Neuronal stem cell (in vitro differentiated cells): Measurements from ENCODE around the gene MACROD2.

Source experiments
- DNase-seq: peaks from one replicate; pipeline ENCODE4 v3.0.0-alpha.2; 2013; ENCODE audit warnings: low spot score
- H2AFZ ChIP-seq: one replicate; pipeline ENCODE4 v1.6.1; 2013; ENCODE audit warnings: mild to moderate bottlenecking, low read length, inconsistent platforms
- H2AK5ac ChIP-seq: 2 replicates; pipeline ENCODE4 v1.6.1; 2013; ENCODE audit warnings: low read depth, mild to moderate bottlenecking, inconsistent platforms, low read length, moderate library complexity, mixed read lengths
- H2BK120ac ChIP-seq: 2 replicates; pipeline ENCODE4 v1.6.1; 2013; ENCODE audit warnings: low read depth, mild to moderate bottlenecking, inconsistent platforms, low read length, moderate library complexity, mixed read lengths
- H2BK12ac ChIP-seq: one replicate; pipeline ENCODE4 v1.6.1; 2013; ENCODE audit warnings: low read length, inconsistent platforms
- H2BK15ac ChIP-seq: 2 replicates; pipeline ENCODE4 v1.6.1; 2013; ENCODE audit warnings: mild to moderate bottlenecking, low read length, inconsistent platforms, mixed read lengths
- H2BK5ac ChIP-seq: one replicate; pipeline ENCODE4 v1.6.1; 2013; ENCODE audit warnings: inconsistent platforms, mild to moderate bottlenecking, low read length, moderate library complexity
- H3K14ac ChIP-seq: one replicate; pipeline ENCODE4 v1.6.1; 2013; ENCODE audit warnings: low read length, inconsistent platforms
- H3K18ac ChIP-seq: 2 replicates; pipeline ENCODE4 v1.6.1; 2013; ENCODE audit warnings: low read length, inconsistent platforms
- H3K23ac ChIP-seq: 2 replicates; pipeline ENCODE4 v1.6.1; 2013; ENCODE audit warnings: low read depth, mild to moderate bottlenecking, mixed read lengths, low read length, inconsistent platforms; ENCODE audit not compliant: poor library complexity
- H3K27ac ChIP-seq: replicated peaks from 3 replicates; pipeline ENCODE4 v1.5.1; 2013; ENCODE audit warnings: low read length, inconsistent platforms
- H3K27me3 ChIP-seq, 3 experiments: 2 replicates each; pipeline ENCODE4 v1.6.1; 2013; ENCODE audit warnings: low read length in 3 of 3, mild to moderate bottlenecking in 2 of 3, inconsistent platforms in 1 of 3, low read depth in 1 of 3, mixed read lengths in 1 of 3, moderate library complexity in 1 of 3; ENCODE audit not compliant: control insufficient read depth in 3 of 3, insufficient read depth in 3 of 3
- H3K36me3 ChIP-seq, 2 donors: replicated peaks in 1 of 2; 2 replicates each; pipeline ENCODE4 v1.6.1; 2013; ENCODE audit warnings: low read length in 2 of 2; ENCODE audit not compliant: control insufficient read depth in 2 of 2, insufficient read depth in 2 of 2
- H3K4ac ChIP-seq: 2 replicates; pipeline ENCODE4 v1.6.1; 2013; ENCODE audit warnings: inconsistent platforms, mild to moderate bottlenecking, low read length, moderate library complexity
- H3K4me1 ChIP-seq, 2 donors: 1 replicate in 1 of 2; 2 replicates in 1 of 2; pipeline ENCODE4 v1.6.1; 2013; ENCODE audit warnings: low read length in 2 of 2, low read depth in 1 of 2; ENCODE audit not compliant: control insufficient read depth in 2 of 2, insufficient read depth in 1 of 2
- H3K4me2 ChIP-seq: one replicate; pipeline ENCODE4 v1.6.1; 2013; ENCODE audit warnings: mild to moderate bottlenecking, low read length, inconsistent platforms; ENCODE audit not compliant: insufficient read depth, poor library complexity, severe bottlenecking
- H3K4me3 ChIP-seq, 2 donors: 2 replicates each; pipeline ENCODE4 v1.5.1; 2013; ENCODE audit warnings: low read length in 2 of 2, mild to moderate bottlenecking in 2 of 2, inconsistent platforms in 1 of 2, moderate library complexity in 1 of 2
- H3K79me1 ChIP-seq: one replicate; pipeline ENCODE4 v1.6.1; 2013; ENCODE audit warnings: low read depth, mild to moderate bottlenecking, inconsistent platforms, low read length, moderate library complexity
- H3K9ac ChIP-seq: one replicate; pipeline ENCODE4 v1.6.1; 2013; ENCODE audit warnings: mild to moderate bottlenecking, low read depth, low read length, inconsistent platforms; ENCODE audit not compliant: poor library complexity
- H3K9me3 ChIP-seq, 2 donors: replicated peaks in 1 of 2; 2 replicates each; pipeline versions ENCODE3 to v1.6.1; 2013; ENCODE audit warnings: low read length in 2 of 2, mild to moderate bottlenecking in 2 of 2, inconsistent platforms in 1 of 2, low read depth in 1 of 2, mixed read lengths in 1 of 2, moderate library complexity in 1 of 2; ENCODE audit not compliant: control insufficient read depth in 2 of 2, insufficient read depth in 1 of 2
- H4K8ac ChIP-seq: one replicate; pipeline ENCODE4 v1.6.1; 2013; ENCODE audit warnings: low read depth, mild to moderate bottlenecking, inconsistent platforms, low read length, moderate library complexity
- H4K91ac ChIP-seq: one replicate; pipeline ENCODE4 v1.6.1; 2013; ENCODE audit warnings: low read length, low read depth, mild to moderate bottlenecking, inconsistent platforms; ENCODE audit not compliant: poor library complexity
- WGBS, 2 donors: extraction: QIAGEN DNeasy Blood & Tissue Kit; methylation state at CpG; one replicate each; pipeline ENCODE4 v1.1.7; 2013; ENCODE audit warnings: missing lambda C conversion rate in 2 of 2, mixed read lengths in 1 of 2; ENCODE audit not compliant: insufficient read length in 2 of 2, insufficient replicate concordance in 1 of 2; ENCODE audit errors: extremely low coverage in 2 of 2; 5-methylcytosine and 5-hydroxymethylcytosine counted together

MACROD2 gene

DNA sequence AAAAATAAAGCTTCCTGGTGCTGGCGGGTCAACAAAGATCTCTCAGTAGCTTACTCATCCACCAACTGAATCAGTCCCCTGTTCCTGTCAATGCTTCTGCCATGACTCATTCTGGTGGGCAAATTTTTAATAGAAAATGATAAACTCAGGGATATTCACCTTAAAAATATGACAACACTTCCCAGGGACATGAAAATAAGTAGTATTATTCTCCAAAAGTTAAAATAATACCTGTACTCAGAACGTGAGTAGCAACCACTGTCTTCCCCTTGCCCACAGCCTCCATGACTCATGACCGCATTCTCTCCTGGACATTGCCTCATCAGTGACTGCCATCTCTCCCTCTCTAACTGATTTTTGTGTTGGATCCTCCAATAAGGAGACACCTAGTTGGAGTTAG, 2025.7 kb downstream of the MACROD2 start:
- H3K9ac ChIP-seq, result no peak overlapping the region
- no peak overlapping the region for H2BK15ac ChIP-seq
- no peaks in the 10 kb centered on the region for H3K79me1 ChIP-seq
- no peak for DNase-seq
- no peak overlapping the region for H2AK5ac ChIP-seq
- no peaks in the 10 kb centered on the region for H3K9me3 ChIP-seq
- no peaks in the 10 kb centered on the region for H3K36me3 ChIP-seq
- no peak overlapping the region for H2BK120ac ChIP-seq
- H3K23ac ChIP-seq, result no peak overlapping the region
- no peak overlapping the region for H3K4ac ChIP-seq
- H3K14ac ChIP-seq, result no peak overlapping the region
- H2BK5ac ChIP-seq, result no peak overlapping the region
- WGBS, 2 donors, result no CpG with 5 or more reads among the region's 3 CpGs
- no peak overlapping the region for H3K4me2 ChIP-seq
- H3K4me3 ChIP-seq, result no peak overlapping the region
- no peak overlapping the region for H2BK12ac ChIP-seq
- H4K91ac ChIP-seq, result no peak overlapping the region
- H3K27me3 ChIP-seq, result no peaks in the 10 kb centered on the region
- no peak overlapping the region for H4K8ac ChIP-seq
- no peak overlapping the region for H3K18ac ChIP-seq
- H3K27ac ChIP-seq, result no peak overlapping the region
- no peak overlapping the region for H2AFZ ChIP-seq
- peaks cover 6% of the 10 kb centered on the region in 2 donors for H3K4me1 ChIP-seq

- H3K4ac ChIP-seq, result no peak overlapping the region
- no peak overlapping the region for H2BK5ac ChIP-seq
- no peak overlapping the region for H2BK120ac ChIP-seq
- no peak for DNase-seq
- H3K36me3 ChIP-seq, result no peaks in the 10 kb centered on the region
- H4K91ac ChIP-seq, result no peak overlapping the region
- peaks cover 10 to 19% of the 10 kb centered on the region in 2 donors for H3K4me1 ChIP-seq
- H2BK15ac ChIP-seq, result no peak overlapping the region
- H2AFZ ChIP-seq, result no peak overlapping the region
- no CpG with 5 or more reads among the region's 1 CpG for WGBS, 2 donors
- H3K14ac ChIP-seq, result no peak overlapping the region
- no peak overlapping the region for H3K4me3 ChIP-seq
- no peak overlapping the region for H3K9ac ChIP-seq
- no peaks in the 10 kb centered on the region for H3K9me3 ChIP-seq
- H3K79me1 ChIP-seq, result no peaks in the 10 kb centered on the region
- no peak overlapping the region for H3K23ac ChIP-seq
- no peak overlapping the region for H2BK12ac ChIP-seq
- H4K8ac ChIP-seq, result no peak overlapping the region
- H2AK5ac ChIP-seq, result no peak overlapping the region
- no peak overlapping the region for H3K4me2 ChIP-seq
- H3K27ac ChIP-seq, result no peak overlapping the region
- no peak overlapping the region for H3K18ac ChIP-seq
- no peaks in the 10 kb centered on the region for H3K27me3 ChIP-seq
These were observed 2029.8 kb downstream of the MACROD2 start for GRCh38 chr20:16025084-16025483.

DNA sequence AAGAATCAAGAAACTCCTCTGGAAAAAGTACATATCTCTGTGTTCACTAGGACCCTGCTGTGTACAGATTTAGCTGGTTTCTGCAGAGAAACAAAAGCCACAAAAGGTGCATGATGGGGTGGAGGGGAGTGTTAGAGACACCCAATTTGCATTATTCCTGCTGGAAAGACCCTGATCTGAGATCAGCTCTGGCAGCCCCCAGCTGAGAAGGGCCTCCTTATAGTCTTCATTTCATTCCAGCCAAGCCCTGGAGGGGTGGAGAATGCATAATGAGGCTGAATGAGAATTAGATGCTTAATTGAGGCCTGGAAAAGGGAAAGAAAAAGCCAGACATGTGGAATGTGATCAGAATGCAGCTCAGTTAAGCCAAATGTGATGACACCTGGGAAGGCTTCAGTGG, 2032.4 kb downstream of the MACROD2 start:
- H3K27ac ChIP-seq, result peak overlapping the region; percentile 65
- no peak overlapping the region for H2BK15ac ChIP-seq
- H4K8ac ChIP-seq, result no peak overlapping the region
- no peak overlapping the region for H2BK5ac ChIP-seq
- H2BK120ac ChIP-seq, result no peak overlapping the region
- no peak overlapping the region for H3K23ac ChIP-seq
- no peak overlapping the region for H3K4ac ChIP-seq
- peak; percentile 47 for DNase-seq
- no peak overlapping the region for H4K91ac ChIP-seq
- H3K4me1 ChIP-seq, result peaks cover 12 to 19% of the 10 kb centered on the region in 2 donors
- H3K27me3 ChIP-seq, result no peaks in the 10 kb centered on the region
- no peak overlapping the region for H3K18ac ChIP-seq
- no peak overlapping the region for H2AK5ac ChIP-seq
- H3K79me1 ChIP-seq, result no peaks in the 10 kb centered on the region
- no peak overlapping the region for H3K4me3 ChIP-seq
- H3K14ac ChIP-seq, result no peak overlapping the region
- no peak overlapping the region for H2BK12ac ChIP-seq
- H3K9me3 ChIP-seq, result no peaks in the 10 kb centered on the region
- no peak overlapping the region for H3K9ac ChIP-seq
- H3K36me3 ChIP-seq, result no peaks in the 10 kb centered on the region
- peak overlapping the region; percentile 60 for H2AFZ ChIP-seq
- no peak overlapping the region for H3K4me2 ChIP-seq

DNA sequence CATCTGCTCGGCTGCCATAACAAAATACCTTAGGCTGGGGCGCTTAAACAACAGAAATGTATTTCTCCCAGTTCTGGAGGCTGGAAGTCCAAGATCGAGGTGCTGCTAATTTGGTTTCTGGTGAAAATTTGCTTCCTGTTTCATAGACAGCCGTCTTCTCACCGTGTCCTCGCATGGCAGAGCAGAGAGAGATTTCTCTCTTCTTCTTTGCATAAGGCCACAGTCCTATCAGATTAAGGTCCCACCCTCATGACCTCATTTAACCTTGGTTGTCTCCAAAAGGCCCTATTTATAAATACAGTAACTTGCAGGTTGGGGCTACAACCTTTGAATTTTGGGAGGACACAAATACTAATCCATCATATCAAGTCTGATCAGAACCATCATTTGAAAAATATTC, 2033.6 kb downstream of the MACROD2 start:
- Histone ChIP-seq H4K8ac (no peak overlapping the region), H3K4me2 (no peak overlapping the region), H3K79me1 (no peaks in the 10 kb centered on the region), H3K9me3 (no peaks in the 10 kb centered on the region), H3K4me1 (peaks cover 10 to 19% of the 10 kb centered on the region in 2 donors), H3K9ac (no peak overlapping the region), H3K18ac (no peak overlapping the region), H2BK15ac (no peak overlapping the region), H4K91ac (no peak overlapping the region), H3K4ac (no peak overlapping the region), H2BK12ac (no peak overlapping the region), H3K36me3 (no peaks in the 10 kb centered on the region), H3K4me3 (no peak overlapping the region), H3K14ac (no peak overlapping the region), H3K27me3 (no peaks in the 10 kb centered on the region), H2AFZ (no peak overlapping the region), H2BK5ac (no peak overlapping the region), H2AK5ac (no peak overlapping the region), H3K23ac (no peak overlapping the region), H3K27ac (no peak overlapping the region), H2BK120ac (no peak overlapping the region)
- no CpG with 5 or more reads among the region's 6 CpGs for WGBS, 2 donors
- no peak for DNase-seq
